GM18909 (cell line): ENCODE results near the gene PMVK.

Experiments used
- ATAC-seq: cut with Tn5 transposase; IDR thresholded peaks from one replicate; pipeline ENCODE4 v1.9.1; 2021; ENCODE audit warnings: mild to moderate bottlenecking; ENCODE audit not compliant: unreplicated experiment, poor library complexity

PMVK gene

DNA sequence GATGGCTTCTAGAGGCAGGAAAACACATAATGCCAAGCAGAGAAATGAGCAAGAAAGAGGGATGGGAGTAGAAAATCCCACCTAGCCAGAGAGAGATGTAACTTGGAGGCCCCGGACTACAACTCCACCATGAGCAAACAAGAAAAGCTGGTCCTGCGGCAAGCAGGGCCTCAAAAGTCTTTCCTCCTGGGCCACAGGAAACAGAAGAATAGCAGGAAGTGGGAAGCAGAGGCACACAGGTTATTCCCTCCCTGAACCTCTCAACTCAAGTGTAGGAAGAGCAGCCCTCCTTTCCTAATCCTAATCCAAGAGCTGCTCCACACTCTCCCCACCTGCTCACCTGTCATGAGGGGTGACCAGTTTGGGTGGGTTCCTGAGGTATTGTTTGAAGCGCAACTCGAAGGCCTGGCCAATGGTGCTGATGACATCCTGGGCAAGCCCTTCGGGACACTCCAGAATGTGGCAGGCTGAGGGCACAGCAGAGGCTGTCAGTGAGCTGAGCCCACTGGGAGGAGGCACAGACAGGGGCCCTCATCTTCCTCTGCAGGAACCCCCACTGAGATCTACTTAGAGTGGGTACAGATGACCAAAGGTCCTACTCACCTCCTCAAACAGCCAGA, 30.9 kb upstream of the PMVK start:
- ATAC-seq, result no peak

DNA sequence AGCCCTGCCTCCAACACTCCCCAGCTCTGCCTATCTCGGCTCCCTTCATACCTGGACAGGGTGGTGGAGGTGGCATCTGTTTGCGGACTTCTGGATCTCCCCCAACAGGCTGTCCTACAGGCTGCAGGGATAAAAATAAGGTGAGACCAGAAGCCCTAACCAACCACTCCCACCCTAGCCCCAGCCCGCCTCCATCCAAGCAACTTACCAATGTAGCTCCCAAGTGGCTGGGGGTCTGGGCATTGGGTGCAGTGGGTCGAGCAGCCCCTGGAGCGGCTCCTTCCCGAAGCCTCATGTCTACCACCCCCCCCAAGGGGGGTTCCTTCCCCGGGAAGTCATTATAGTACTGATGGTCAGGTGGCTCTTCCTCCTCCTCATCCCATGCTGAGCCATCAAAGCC, 29.6 kb upstream of the PMVK start:
- no peak for ATAC-seq

DNA sequence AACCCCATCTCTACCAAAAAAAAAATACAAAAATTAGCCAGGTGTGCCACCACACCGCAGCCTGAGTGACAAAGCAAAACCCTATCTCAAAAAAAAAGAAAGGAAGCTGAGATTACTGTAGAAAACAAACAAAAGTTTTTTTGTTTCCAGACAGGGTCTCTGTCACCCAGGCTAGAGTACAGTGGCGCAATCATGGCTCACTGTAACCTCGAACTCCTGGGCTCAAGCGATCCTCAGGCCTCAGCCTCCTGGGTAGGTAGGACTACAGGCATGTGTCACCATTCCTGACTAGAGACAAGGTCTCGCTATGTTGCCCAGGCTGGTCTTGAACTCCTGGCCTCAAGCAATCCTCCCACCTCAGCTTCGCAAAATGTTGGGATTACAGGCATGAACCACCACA, 27.8 kb upstream of the PMVK start:
- no peak for ATAC-seq

DNA sequence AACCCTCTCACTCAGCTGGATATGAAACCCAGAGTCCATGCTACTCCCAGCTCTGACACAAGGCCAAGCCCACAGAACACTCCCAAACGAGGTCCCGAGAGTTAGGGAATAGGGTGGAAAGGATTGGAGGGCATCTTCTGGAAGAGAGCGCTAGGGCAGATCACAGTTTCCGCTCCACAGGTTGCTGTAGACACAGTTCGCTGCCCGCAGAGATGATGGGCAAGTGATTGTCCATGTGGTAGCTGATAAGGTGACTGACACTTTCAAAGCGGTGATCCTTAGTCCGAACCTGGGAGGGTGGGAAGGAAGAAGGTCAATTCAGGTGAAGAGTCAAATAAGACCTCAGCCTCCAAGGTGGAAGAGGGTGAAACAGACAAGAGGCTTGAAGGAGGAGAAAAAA, 27.1 kb upstream of the PMVK start:
- ATAC-seq, result no peak

DNA sequence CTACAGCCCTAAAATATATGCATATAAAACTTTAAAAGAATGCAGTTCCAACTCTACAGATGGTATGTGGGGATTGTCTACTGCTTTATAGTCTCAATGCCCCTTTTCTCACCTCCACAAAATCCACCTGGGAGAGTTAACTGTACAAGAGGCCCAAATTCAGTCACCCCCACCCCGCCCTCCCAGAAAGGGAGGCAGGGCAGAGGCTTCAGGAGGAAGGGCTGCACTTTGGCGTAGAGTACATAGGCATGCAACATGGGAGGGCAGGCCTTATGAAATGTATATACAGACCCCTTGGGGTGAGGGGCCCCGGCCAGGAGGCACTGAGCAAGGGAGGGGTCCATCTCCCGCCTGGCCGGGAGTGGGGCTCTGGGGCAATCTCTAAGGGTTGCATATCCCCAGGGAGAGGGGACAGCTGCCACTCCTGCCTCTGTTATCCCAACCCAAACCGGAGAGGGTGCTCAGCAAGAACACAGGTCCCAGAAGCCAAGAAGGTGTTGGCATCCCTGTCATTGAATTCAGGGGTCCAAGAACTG, 26.3 kb upstream of the PMVK start:
- no peak for ATAC-seq

DNA sequence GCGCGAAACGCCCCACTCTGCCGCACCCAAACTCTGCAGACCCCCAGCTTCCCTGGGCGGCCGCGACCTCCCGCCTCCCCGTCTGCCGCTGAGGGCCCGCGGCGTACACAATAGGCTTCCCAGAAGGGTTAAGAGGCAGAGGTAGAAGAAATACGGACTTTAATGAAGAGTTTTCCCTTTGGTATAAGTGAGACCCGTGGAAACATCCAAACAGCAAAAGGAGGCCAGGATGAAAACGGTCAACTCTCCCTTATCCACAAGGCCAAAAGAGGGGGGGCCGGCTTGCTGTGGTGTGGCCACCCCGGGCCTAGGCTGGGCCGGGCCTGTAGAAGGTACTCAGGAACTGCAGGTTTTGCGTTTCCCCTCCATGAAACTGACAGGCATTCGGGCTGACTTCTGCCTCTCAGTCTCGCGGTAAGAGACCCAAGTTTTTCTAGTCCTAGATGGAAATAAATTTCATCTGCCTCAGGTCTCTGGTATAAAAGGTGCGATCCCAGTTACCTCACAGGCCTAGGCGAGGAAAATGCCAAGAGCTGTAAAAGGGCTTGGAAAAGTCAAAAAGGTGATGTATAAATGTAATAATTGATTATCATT, 25.7 kb upstream of the PMVK start:
- peak; percentile 19 for ATAC-seq

DNA sequence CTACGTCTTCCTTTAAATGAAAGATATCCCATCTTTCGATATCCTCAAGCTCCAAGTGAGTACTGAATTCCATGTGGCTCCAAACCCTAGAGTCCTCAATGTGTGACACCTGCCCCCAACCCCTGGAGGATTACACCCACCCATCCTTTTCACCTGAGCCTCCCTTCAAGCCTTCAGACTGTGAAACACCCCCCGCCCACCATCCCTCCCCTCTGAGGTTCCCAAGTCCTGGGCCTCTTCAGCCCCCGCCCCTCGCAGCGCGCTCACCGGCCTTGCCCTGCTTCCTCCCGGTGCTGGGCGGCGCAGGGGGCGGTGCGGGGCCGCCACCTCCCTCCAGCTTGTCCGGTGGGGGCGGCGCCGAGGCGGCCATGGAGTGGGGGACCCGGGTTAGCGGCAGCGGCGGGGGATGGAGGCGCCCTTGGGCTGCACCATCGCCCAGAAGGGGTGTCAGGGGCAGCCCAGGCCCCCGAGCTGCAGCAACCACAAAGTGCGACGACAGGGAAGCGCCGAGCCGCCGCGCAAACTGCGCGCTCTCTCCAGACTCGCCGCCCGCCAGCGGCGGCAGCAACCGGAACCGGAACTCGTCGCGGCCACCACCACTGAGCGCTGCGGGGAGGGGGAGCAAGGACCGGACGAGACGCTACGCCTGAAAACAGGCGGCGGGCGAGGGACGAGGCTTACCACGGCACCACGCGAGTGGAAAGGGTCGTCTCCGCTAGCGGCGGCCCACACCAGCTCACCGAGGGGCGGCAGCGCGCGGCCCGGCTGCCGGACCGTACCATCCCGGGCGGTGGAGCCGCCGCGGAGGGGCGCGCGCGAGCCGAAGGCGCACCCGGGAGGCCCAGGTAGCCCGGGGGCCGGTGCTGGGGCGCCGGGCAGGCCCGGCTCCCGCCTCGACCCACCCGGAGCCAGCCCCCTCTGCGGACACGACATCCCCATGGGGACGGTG, 25.0 kb upstream of the PMVK start, which contains the start of gene PYGO2:
Gene PYGO2 (minus strand): TSS at position 576 of the 949 bp plus-strand sequence. CDS start 206 bp downstream, at position 370.
- peak; percentile 76 for ATAC-seq

DNA sequence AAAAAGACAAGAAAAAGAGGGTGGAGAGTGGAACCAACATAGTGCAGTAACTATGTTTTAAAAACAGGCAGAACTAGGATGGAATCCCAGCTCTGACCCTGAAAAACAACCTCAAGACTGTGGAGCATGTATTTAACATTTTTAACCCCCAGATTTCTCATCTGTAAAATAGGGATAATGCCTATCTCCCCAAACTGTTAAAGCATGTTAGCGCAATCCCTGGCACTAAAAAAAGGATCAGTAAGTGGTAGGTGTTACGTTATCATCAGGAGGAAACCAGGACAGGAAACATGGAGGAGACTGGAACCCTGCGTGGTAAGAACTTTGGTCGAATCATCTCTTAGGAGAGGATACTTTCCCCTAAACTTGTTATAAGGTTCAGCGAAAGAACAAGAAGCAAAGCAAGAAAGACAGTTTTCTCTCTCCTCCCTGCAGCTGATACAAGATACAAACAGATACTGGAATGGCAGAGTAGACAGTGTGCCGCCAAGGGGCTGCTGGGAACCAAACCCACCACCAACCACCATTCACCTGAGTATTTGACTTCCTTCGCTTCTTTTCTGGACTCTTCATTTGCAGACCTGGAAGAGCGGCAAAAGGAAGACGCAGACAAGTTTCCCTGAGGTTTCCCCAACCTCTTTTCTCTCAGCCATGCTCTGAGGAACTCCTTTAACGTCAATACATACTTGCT, 24.1 kb upstream of the PMVK start:
- no peak for ATAC-seq

DNA sequence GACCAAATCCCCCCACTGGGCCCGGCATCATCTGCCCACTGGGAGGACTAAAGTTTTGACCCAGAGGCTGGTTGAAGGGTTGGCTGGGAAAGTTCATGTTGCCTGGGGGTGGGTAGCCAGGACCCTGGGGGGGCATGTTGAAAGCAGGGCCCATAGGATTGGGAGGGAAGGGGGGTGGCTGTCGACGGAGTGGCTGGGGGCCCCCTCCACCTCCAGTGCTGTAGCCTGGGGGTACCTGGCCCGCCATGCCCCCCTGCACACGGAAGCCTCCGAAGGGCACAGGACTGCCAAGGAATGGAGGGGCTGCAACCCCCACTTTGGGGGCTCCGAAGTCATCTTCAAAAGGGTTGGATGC, 22.9 kb upstream of the PMVK start:
- ATAC-seq, result no peak

DNA sequence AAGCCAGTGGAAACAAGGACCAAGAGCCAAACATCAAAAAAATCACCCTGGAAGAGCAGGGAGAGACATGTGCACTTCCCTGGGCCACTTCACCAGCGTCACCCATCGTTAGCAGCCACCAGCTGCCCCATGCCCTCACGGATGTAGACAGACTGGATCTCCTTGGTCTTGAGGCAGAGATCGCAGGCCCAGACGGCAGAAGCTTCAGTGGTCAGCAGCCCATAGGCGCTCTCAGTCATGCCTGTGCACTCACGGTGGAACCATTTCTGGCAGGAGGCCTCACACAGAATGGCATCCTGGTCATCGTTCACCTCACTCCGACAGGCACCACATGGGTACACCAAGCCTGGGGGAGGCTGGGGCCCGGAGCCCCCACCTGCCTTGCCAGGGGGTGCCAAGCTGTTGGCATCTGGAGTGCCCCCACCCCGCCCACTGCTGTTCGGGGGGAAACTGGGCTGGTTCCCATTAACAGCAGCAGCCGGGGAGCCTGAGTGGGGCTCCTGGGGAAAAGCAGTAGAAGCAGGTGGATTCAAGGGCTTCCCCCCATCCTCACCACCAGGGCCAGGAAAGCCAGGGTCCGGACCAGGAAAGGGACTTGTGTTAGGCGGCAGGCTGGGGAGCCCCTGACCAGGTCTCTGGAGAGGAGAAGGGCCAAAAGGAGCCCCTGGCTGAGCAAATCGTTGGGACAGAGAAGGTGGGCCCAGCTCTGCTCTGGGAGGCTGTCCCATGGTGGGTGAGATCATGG, 22.3 kb upstream of the PMVK start:
- no peak for ATAC-seq

DNA sequence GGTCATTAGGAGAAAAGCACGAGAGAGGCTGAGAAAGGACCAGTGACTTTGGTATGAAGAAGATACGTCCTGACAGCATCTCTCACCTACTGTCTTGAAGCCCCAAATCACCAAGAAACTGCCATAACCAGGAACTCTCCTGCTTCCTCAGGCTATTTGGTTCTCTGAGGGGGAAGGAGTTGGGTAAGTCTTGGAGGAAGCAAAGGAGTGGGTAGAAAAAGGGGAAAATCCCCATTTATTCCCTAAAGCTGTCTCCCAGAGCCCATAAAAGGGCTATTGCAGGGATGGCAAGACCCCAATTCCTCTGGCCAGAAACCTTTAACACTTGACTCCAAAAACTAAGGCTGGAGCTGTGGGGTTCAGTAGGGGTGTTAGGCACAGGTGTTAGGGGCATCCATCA, 21.5 kb upstream of the PMVK start:
- ATAC-seq, result no peak

DNA sequence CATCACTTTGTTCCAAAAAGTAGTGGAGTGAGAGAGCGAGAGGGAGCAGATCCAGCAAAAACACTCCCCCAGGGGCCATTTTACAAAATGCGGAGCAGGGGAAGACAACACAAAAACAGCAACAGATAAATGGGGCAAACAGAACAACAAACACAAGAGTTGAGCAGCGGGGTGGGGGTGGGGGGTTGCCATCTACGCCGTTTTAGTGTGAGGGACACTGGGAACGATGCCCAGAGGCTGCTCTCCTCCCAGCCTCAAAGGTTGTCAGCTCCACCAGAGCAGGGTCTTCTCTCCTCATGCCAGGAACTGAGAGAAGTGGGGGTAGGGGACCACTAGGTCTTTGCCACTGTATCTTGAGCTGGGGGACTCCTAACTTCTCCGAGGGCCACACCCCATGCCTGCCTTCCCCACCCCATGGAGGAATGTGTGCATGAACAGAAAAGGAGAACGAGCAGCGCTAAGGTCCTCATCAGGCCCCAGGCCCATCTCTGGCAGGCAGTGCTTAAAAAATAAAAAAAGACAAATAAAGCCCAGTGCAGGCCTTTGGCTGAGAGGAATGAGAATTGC, 20.7 kb upstream of the PMVK start:
- no peak for ATAC-seq

DNA sequence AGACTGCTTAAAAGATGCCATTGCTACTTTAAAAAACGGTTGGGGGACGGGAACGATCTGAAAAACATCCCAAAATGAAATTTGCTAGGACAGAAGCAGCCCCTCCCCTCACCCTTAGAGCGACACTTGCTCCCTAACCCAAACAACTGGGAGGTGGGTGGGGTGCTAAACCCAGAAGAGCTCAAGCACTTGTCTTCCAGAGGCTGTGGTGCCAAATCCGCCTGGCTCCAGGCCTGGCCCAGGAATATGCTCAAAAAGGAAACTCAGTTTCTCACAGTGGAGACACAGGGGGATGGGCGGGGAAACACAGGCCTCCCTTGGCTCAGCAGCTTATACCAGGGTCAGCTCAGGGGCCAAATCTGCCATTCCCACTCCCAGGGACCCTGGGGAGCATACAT, 20.0 kb upstream of the PMVK start:
- ATAC-seq, result no peak

DNA sequence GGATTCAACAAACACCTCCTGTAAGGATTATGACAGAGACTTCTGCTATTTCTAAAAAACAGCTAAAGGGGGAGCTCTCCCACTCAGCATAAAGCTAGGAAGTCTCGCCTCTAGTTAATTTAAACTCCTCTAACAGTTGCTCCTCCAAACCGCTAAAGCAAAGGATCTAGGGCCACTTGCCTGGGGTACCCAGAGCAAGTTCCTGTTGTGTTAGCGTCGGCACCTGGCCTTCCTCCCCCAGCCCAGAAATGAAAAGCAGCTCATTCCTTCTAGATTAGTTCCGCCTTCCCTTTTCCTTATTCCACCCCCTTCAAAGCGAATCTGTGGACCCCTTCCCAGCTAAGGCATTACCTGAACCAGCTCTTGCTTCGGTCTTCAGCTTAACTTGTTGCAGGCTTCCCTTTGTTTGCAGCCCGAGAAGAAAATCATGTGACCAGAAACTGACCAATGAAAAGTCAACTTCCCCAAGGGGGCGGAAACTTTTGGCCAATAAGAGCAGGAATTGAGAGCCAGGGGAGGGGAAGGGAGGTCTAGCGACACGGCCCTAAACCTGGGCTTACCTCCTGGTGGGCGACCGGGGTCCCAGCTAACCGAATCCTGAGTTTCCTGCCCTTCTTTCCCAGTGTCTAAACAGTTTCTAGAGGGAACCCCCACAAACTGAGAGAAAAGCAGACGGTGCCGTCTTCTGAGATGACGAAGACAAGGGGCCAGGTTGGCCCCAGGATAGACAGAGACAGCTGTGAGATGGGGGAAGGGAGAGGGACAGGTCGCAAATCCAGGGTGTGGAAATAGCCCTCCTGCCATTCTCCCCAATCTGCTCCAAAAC, 19.4 kb upstream of the PMVK start, which contains the start of gene PBXIP1:
Gene PBXIP1 (minus strand): TSS at position 382 of the 826 bp plus-strand sequence. CDS start 2,378 bp downstream, outside the sequence.
- ATAC-seq, result peak; percentile 69

DNA sequence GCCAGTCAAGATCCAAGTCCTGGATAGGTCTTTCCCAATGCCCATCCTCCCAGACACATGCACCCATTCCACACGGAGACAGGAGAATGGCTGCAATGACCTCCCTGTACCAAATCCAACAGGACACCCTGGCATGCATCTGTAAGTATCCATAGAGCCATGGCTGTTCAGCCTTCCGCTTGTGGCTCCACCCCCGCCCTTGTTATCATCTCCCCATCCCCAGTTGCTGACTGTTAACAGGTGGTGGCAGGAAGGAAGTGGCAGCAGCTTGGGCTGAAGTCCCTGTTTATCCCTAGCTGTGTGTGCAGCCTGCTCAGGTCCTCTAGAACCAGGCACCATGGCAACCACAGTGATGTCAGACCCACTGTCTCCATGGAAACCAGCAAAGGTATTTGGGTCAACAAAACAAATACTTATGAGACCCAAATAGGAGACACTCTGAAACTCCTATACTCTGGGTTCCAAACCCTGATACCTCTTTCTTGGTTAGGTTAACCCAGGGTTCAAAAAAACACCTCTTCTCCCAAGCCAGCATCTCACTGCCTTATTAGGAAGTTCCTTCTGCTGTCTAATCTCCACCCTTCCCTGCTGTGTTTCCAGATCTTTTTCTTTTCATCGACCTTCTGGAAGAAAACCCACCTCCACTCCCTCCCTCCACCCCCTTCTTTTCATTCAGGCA, 18.7 kb upstream of the PMVK start:
- ATAC-seq, result peak; percentile 59

DNA sequence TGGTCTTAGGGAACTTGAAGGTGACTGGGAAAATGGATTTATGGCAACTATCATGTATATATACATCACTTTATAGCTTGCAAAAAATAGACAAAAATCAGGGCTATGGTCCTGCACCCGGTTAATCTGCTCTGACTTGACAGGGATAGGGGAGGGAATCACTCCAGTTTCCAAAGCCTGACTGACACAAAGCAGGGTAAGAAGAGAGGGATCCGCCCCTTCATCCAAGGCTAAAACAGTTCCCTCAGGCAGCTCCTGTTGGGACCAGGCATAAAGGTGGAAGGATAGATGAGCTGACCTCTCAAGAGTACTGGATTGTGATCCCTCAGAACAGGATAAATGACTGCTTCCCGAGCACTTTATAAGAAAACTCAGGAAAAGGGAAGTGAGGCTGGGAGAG, 18.0 kb upstream of the PMVK start:
- ATAC-seq, result no peak

DNA sequence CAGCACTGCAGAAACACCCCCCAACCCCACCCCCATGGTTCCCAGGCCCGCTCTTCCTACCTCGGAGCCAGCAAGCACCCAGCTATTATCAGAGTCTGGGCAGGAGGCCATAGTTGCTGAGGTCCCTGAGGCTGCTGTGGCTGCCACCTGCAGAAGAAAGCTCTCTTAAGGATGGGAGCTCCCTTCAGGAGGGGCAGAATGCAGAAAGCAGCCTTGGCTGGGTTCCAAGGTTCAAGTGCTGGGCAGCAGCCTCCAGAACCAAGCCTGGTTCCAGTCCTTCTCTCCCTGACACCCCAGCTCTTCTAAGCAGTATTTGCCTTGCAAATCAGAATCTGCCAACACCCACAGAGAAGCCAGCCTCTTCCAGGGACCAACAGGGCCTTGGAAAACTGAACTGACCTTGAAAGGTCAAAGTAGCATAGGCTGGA, 17.1 kb upstream of the PMVK start:
- no peak for ATAC-seq

DNA sequence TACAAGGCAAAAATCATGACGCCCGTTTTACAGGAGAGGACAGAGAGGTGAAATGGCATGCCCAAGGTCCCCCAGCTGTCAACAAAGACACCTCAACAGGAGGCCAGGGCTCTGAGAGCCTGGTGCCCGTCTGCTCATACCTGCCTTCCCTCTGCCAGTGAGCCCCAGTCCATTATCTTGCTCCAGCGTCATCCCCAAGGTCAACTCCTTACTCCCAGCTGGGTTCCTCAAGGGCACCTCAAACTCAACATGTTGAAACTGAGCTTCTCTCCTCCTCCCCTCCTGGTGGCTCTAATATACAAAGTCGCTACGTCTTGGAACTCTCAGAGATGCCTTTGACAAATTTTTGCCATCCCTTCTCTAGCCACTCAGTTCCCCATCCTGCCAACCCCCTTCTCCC, 16.1 kb upstream of the PMVK start:
- no peak for ATAC-seq
